AG09309 (cell line): ENCODE results near the gene AAGAB.

ENCODE experiments used
- DNase-seq: peaks from one replicate; pipeline ENCODE4 v3.0.0-alpha.2; 2010; ENCODE audit warnings: low read depth
- H3K4me3 ChIP-seq: 2 replicates; pipeline ENCODE4 v1.5.1; 2011; ENCODE audit warnings: mild to moderate bottlenecking, low read depth, low read length, moderate library complexity; ENCODE audit not compliant: control insufficient read depth
- CTCF ChIP-seq: IDR thresholded peaks from 2 replicates; pipeline ENCODE4 v1.5.1; 2011; ENCODE audit warnings: mild to moderate bottlenecking, low read depth, low read length, inconsistent platforms; ENCODE audit not compliant: insufficient read depth, control insufficient read depth; ENCODE audit errors: missing control alignments

Gene AAGAB

GRCh38 chr15:67174864-67175573 lies 79.4 kb downstream of the AAGAB start:
- H3K4me3 ChIP-seq = no peak overlapping the region
- TF ChIP-seq CTCF = no peak
- no peak for DNase-seq

GRCh38 chr15:67174446-67174845 lies 80.0 kb downstream of the AAGAB start:
- no peak for DNase-seq
- H3K4me3 ChIP-seq = no peak overlapping the region
- no peak for TF ChIP-seq CTCF

- TF ChIP-seq CTCF = no peak
- no peak for DNase-seq
- H3K4me3 ChIP-seq = no peak overlapping the region
Observed at GRCh38 chr15:67173786-67174185, 80.7 kb downstream of the AAGAB start.

GRCh38 chr15:67173005-67173404 lies 81.5 kb downstream of the AAGAB start:
- TF ChIP-seq CTCF = no peak
- no peak overlapping the region for H3K4me3 ChIP-seq
- DNase-seq = no peak

GRCh38 chr15:67172172-67172571 lies 82.3 kb downstream of the AAGAB start:
- no peak for DNase-seq
- TF ChIP-seq CTCF = no peak
- no peak overlapping the region for H3K4me3 ChIP-seq

- no peak for TF ChIP-seq CTCF
- H3K4me3 ChIP-seq = no peak overlapping the region
- no peak for DNase-seq
Observed at GRCh38 chr15:67171471-67171870, 83.0 kb downstream of the AAGAB start.
